A673 (cell line): Measurements from ENCODE around the gene CD3G. TPM values are rescaled to one million over a fixed set of nuclear protein-coding genes. Genes with fewer than 3 reads are reported as not detected.

Experiments
- BruUV-seq: library from RNA; stranded (reverse); fragments of 400-500 nt; replicated peaks from 2 replicates; lab custom pipeline; 2021; lab: Mats Ljungman, UMichigan
- CTCF ChIA-PET: fragments of 300-600 bp; sonication (Branson Sonifier 250); formaldehyde crosslinking; loops from one replicate; lab custom pipeline; 2022; ENCODE audit warnings: antibody characterized with exemption; lab: Charles Lee
- POLR2A ChIA-PET: fragments of 300-600 bp; sonication (Branson Sonifier 250); formaldehyde crosslinking; loops from one replicate; lab custom pipeline; 2022; ENCODE audit warnings: antibody characterized with exemption; ENCODE audit not compliant: low non-redundant PET; lab: Charles Lee
- DNase-seq: peaks from one replicate; pipeline ENCODE4 v3.0.0-alpha.2; 2015; ENCODE audit warnings: low spot score
- H3K27ac ChIP-seq: fragments of 200-600 bp; sonication (generic); 2 replicates; pipeline ENCODE4 v1.5.1; 2016; ENCODE audit warnings: mixed run types, low read depth, mild to moderate bottlenecking, mixed read lengths, antibody characterized with exemption, low read length; ENCODE audit not compliant: poor library complexity, severe bottlenecking
- H3K27me3 ChIP-seq: fragments of 200-600 bp; sonication (generic); replicated peaks from 2 replicates; pipeline ENCODE4 v1.6.1; 2017; ENCODE audit warnings: mixed run types, low read depth, mild to moderate bottlenecking, mixed read lengths, antibody characterized with exemption, low read length; ENCODE audit not compliant: insufficient read depth, poor library complexity
- H3K36me3 ChIP-seq: fragments of 200-600 bp; sonication (generic); 2 replicates; pipeline ENCODE4 v1.6.1; 2016; ENCODE audit warnings: mixed run types, mild to moderate bottlenecking, mixed read lengths, antibody characterized with exemption, low read length; ENCODE audit not compliant: insufficient read depth, poor library complexity, severe bottlenecking
- H3K4me1 ChIP-seq: fragments of 200-600 bp; sonication (generic); 2 replicates; pipeline ENCODE4 v1.6.1; 2017; ENCODE audit warnings: mixed run types, mild to moderate bottlenecking, mixed read lengths, antibody characterized with exemption, low read length; ENCODE audit not compliant: insufficient read depth, poor library complexity, severe bottlenecking
- H3K4me3 ChIP-seq: fragments of 200-600 bp; sonication (generic); 2 replicates; pipeline ENCODE4 v1.5.1; 2016; ENCODE audit warnings: low read depth, mixed run types, mild to moderate bottlenecking, mixed read lengths, low read length; ENCODE audit not compliant: poor library complexity, severe bottlenecking
- H3K9me3 ChIP-seq: fragments of 200-600 bp; sonication (generic); 2 replicates; pipeline ENCODE4 v1.6.1; 2016; ENCODE audit warnings: mixed run types, low read depth, mild to moderate bottlenecking, mixed read lengths, antibody characterized with exemption, low read length; ENCODE audit not compliant: poor library complexity, severe bottlenecking
- EZH2 ChIP-seq: fragments of 200-600 bp; sonication (generic); IDR thresholded peaks from 2 replicates; pipeline ENCODE4 v1.6.1; 2017; ENCODE audit warnings: borderline replicate concordance, low read depth, mild to moderate bottlenecking, mixed read lengths, antibody characterized with exemption, low read length; ENCODE audit not compliant: poor library complexity, severe bottlenecking
- intact Hi-C: fragments of 100-400 bp; cut with micrococcal nuclease; formaldehyde crosslinking; loops from one replicate; pipeline ENCODE4 v1.10.0; 2022; ENCODE audit not compliant: unreplicated experiment
- total RNA-seq: library from RNA; stranded (reverse); gene quantifications from 2 replicates; pipeline ENCODE4 v1.2.3, GENCODE V29; 2021
- TF ChIP-seq, protein P1 (sequence below): fragments of 300-800, 200-600 bp; sonication (generic); conservative IDR thresholded peaks from 2 replicates; pipeline ENCODE4 v1.5.1; 2017; ENCODE audit warnings: low read depth, mild to moderate bottlenecking, antibody characterized with exemption, low read length, moderate library complexity, mixed read lengths

The CD3G gene
- total RNA-seq, 1 experiment from 2014 or later, result not detected

- Histone ChIP-seq H3K36me3 (peaks cover 33% of the 10 kb centered on the region), H3K4me1 (peaks cover 3% of the 10 kb centered on the region), H3K9me3 (no peaks in the 10 kb centered on the region), H3K27ac (no peak overlapping the region), H3K4me3 (no peak overlapping the region), H3K27me3 (no peaks in the 10 kb centered on the region)
- ChIA-PET POLR2A (no interaction called here), CTCF (no interaction called here)
- DNase-seq, result no peak
- no TSS peak for BruUV-seq
- TF ChIP-seq, protein P1, sequence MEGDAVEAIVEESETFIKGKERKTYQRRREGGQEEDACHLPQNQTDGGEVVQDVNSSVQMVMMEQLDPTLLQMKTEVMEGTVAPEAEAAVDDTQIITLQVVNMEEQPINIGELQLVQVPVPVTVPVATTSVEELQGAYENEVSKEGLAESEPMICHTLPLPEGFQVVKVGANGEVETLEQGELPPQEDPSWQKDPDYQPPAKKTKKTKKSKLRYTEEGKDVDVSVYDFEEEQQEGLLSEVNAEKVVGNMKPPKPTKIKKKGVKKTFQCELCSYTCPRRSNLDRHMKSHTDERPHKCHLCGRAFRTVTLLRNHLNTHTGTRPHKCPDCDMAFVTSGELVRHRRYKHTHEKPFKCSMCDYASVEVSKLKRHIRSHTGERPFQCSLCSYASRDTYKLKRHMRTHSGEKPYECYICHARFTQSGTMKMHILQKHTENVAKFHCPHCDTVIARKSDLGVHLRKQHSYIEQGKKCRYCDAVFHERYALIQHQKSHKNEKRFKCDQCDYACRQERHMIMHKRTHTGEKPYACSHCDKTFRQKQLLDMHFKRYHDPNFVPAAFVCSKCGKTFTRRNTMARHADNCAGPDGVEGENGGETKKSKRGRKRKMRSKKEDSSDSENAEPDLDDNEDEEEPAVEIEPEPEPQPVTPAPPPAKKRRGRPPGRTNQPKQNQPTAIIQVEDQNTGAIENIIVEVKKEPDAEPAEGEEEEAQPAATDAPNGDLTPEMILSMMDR, result no peak
- no peak for TF ChIP-seq EZH2
- intact Hi-C loops, result no loop called here
Measured at GRCh38 chr11:118396097-118396501, 52.0 kb downstream of the CD3G start.

DNA sequence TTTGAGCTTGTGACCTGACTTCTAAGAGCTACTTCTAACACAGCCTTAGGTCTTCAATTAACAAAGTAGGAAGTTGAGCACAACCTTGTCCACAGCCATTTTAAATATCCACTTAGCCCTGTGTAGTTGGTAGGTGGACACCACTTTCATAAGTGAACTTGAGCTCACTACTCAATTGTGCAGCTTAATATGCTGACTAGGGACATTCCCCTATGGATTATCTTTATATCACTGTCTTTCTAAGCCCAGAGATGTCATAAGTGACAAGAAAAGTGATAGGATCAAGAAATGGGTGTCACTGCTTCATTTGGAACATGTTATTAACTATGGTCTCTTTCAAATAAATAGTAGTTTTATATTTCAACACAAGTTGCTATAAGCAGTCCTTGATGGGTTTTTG, 53.3 kb downstream of the CD3G start:
- DNase-seq, result no peak
- ChIA-PET POLR2A (no interaction called here), CTCF (no interaction called here)
- no peaks in the 10 kb centered on the region for H3K27me3 ChIP-seq
- intact Hi-C loops, result no loop called here
- H3K4me3 ChIP-seq, result no peak overlapping the region
- H3K36me3 ChIP-seq, result peaks cover 31% of the 10 kb centered on the region
- H3K27ac ChIP-seq, result peak overlapping the region; percentile 33
- no TSS peak for BruUV-seq
- no peaks in the 10 kb centered on the region for H3K9me3 ChIP-seq
- TF ChIP-seq, protein P1, result no peak
- no peak for TF ChIP-seq EZH2
- H3K4me1 ChIP-seq, result peaks cover 4% of the 10 kb centered on the region

DNA sequence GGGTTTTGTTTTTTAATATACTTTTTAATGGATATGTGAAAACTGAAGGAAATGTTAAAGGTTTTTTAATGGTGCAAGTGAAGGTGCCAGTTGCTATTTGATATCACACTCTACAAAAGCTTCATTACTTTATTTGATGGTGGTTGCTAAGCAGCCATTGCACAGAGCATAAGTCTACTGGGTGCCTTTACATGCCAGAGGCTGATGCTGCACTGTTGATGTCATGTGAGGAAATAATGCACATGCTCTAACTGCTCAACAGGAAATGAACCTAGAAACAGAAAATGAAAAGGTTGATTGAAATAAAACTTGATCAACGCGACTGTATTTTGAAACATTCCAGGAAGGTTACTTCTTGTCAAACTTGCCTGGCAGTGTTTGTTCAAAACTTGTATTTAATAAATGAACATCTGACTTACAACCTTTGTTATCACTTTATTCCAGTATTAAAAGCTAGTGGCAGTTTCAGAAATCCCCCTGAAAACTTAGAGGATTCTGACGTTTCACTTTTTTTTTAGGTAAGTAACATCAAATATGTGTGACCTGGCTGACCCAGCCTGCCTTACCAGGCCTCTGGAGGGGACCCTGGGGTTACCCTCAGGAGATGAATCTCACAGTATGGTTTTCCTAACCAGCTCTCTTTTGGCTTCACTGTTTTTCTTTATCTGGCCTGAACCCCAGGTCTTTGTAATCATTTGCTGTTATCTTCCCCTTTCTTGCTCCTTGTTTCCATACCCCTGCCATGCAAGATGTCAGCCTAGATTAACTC, 54.8 kb downstream of the CD3G start:
- no TSS peak for BruUV-seq
- Histone ChIP-seq H3K9me3 (no peaks in the 10 kb centered on the region), H3K4me3 (no peak overlapping the region), H3K4me1 (peaks cover 16% of the 10 kb centered on the region), H3K27ac (no peak overlapping the region), H3K36me3 (peaks cover 26% of the 10 kb centered on the region), H3K27me3 (no peaks in the 10 kb centered on the region)
- ChIA-PET POLR2A (no interaction called here), CTCF (interaction anchor here (0.5 kb wide), 1 partner anchor 375 kb away, joined by 3 read pairs; no protein-coding TSS in a partner anchor)
- no peak for DNase-seq
- intact Hi-C loops, result no loop called here
- TF ChIP-seq, protein P1, result no peak
- TF ChIP-seq EZH2, result no peak
